Measurements from ENCODE around the gene DIPK1C.
"Not testable (repeated sequence)": the region's sequence is repeated elsewhere in the genome, so short reads cannot be mapped to it uniquely, and the experiment has no call there.

Gene DIPK1C

DNA sequence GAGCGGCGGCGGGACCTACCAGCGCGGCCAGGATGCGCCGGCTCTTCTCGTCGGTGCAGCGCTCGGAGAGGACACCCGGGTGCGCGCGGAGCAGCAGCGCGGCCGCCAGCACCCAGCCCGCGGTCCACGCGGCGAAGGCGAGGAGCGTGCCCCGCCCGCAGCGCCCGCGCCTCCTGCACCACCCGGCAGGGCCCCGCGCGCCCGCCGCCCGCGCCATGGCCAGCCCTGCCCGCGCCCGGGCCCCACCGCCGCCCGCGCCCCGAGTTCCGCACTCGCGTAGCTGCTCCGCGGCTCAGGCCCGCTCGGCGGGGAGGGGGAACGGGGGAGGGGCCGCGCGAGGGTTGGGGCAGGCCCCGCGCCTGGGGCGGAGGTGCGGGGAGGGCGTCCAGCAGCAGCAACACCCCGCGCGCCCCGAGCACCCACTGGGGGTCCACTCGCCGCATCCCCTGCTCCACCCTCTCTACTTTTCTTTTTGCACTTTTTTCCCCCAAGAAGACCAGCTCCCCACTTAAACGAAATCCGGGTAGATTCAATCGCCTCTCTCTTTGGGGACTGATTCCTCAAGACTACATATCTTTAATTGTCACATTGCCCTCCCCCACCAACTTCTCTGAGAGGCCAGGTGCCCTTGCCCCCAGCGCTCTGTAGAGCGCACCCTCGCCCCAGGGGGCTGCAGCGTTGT, at the start of gene DIPK1C:
TSS of gene DIPK1C (minus strand) at position 266 of the 682 bp plus-strand sequence. CDS start at position 217, 49 bp downstream.
- DNase-seq = no peak

GRCh38 chr18:74506448-74507084, 49.5 kb upstream of the DIPK1C start:
- no peak for DNase-seq

DNA sequence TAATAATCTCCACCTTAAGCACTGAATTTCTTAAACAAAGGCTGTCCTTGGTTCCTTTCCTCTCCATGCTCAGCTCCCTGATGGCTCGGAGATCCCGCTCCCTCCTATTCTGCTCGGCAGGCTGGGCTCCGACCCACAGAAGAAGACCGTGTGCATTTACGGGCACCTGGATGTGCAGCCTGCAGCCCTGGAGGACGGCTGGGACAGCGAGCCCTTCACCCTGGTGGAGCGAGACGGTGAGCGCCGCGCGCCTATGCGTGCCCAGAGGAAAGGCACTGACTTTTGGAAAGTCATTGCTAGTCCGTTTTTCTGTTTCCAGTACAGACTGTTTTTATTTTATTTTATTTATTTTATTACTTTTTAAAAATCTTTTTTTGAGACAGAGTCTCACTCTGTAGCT, 48.7 kb upstream of the DIPK1C start:
- DNase-seq = no peak

- no peak for DNase-seq
These were observed 46.0 kb upstream of the DIPK1C start for GRCh38 chr18:74503137-74503536.

- DNase-seq = no peak
These were observed 44.3 kb upstream of the DIPK1C start for GRCh38 chr18:74501386-74501785.

DNA sequence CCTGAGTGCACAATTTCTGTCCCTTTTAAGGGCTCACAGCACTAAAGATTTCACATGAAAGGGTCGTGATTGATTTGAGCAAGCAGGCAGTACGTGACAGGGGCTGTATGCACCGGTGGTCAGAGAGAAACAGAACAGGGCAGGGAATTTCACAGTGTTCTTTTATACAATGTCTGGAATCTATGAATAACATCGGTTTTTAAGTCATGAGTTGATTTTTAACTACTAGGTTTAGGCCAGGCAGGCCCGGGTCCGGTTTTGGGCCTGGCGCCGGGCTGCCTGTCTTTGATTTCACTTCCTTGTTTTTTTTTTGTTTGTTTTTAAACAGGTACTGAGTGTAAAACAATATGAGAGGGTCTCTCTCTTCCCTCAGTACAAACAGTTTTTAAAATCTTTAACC, 43.7 kb upstream of the DIPK1C start:
- DNase-seq = not testable (repeated sequence)

DNA sequence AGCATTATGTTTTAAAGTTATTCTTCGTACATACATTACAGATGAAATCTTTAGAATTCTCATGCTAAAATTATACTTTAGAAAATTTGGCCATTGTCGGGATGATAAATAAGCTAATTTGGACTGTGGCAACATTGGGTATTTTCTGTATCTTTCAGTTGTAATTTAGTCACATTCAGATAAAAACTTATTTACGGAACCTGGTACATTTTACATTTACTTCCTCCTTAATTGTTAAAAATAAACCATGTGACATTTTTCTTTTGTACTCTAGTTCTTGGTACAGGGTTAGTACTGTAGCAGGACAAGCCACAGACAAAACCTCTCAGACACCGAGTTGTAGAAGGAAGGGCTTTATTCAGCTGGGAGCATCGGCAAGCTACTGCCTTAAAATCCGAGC, 43.3 kb upstream of the DIPK1C start:
- DNase-seq = no peak

DNA sequence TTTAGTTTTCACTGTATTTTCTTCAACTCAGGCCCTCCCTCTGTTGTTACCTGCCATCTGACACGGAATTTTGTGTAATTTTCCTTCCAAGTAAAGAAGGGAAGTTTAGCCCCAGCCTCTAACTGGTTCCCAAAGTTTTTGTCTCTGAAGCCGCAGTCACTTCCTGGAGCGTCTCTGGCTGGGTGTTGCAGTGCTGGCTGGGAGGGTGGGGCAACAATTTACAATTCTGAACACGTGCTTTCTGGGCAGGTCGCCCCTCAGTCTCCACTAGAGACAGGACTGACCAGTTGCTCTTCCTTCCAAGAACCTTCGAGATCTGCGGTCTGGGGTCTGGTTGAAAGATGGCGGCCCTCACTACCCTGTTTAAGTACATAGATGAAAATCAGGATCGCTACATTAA, 42.5 kb upstream of the DIPK1C start:
- DNase-seq = peak; percentile 65

DNA sequence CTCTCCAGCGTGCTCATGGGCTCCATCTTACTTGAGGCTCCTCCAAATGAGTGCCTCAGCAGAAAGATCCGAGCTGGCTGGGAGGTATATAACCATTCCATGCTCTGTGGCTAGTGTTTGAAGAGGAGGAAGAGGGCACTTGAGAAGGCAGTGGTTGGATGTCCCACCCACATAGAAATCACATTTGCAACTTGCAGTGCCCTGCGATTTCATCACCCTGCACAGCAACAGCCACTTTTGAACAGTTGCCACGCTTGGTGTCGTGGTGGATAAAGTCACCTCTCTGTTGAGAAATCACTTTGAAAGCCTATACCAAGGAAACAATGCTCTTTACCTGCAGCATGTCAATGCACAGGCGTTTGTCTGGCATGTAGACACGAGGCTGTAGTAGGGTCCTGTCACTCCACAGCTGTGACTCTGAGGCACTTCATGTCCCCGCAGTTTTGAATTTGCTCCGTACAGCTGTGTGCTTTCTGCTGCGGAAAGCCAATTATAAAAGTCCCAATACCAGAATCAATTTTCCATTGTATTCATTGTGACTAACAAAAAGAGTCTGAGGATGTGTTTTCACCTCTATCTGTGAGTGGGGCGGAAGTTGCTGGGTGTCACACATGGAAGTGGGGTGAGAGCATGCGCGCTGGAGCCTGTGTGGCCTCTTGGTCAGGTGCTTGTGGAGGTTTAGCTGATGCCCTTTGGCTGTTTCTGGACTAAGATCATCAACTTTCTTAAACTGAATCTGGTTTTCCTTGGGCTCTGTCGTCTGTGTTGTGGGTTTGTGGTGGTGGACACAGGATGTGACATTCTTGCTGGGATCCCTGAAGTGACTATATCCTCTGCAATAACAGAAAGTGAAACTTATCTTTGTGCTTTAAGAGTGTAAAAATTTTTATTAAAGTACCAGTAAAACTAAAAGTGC, 41.9 kb upstream of the DIPK1C start:
- peak; percentile 65 for DNase-seq

DNA sequence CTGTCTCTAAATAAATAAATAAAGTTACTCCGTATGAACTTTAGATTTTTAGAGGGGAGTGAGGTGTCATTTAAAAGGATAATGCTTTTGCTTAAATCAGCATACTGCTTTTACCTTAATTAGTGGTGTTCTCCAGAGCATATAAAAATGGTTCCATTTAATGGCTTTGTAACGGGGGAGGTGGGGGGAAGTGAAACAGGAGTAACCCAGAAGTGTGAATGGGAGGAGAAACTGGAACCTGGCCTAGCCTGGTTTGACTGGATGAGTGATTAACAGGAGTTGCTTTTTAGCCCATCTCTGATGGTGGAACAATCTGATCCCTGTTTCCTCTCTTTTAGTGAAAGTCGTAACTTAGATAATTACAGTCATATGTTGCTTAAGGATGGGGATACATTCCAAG, 40.7 kb upstream of the DIPK1C start:
- DNase-seq = no peak

DNA sequence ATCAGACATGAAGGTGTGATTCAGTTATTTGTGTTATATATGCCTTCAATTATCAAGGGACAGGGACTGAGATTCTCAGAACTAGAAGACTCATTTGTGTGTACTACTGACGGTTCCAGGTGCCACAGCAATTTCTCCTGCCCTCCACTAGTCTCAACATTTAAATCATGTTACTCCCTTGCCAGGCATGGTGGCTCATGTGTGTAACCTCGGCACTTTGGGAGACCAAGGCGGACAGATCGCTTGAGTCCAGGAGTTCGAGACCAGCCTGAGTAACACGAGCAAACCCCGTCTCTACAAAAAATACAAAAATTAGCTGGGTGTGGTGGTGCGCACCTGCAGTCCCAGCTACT, 40.2 kb upstream of the DIPK1C start:
- no peak for DNase-seq

- DNase-seq = peak; percentile 17
These were observed 39.6 kb upstream of the DIPK1C start for GRCh38 chr18:74496508-74497323.

DNA sequence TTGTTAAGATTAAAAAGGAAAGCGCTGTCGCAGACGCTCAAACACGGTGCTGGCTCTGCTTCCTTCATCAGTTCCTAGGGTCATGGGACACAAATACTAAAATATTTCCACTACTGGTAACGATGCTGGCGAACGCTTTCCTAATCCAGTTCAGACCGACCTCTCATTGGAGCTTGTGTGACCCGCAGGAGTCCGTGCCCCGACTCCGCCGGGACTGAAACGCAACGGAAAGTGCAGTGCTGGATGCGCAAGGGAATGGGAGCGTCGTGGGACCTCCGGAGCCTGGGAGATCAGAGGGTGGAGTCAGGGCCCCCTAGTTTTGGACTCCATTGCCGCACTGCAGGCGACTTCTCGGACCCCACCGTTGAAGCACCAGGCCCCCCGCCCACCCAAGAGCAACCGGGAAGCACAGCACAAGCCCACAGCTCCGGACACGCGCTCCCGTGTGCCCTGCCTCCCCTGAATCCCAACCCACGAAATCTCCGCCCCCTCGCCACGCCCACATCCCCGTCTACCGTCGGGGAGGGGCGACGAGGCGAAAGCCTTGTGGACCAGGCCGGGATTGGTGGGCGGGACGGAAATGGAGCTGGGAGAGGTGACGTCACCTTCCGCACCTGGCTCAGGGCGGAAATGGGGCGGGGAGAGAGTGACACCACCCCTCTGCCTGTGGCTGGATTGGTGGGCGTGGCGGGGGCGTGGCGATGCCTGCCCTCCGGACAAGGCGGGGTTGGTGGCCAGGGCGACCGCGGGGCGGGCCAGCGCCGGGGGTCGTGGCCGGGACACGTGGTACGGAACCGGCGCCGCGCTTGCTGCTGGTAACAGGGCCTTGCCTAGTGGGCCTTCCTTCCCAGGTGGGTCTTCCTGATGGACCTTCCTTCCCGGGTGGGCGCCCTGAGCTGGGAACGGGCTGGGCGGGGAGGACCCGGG, 38.7 kb upstream of the DIPK1C start, which contains the start of gene CNDP2:
TSS of gene CNDP2 (plus strand) at position 783 of the 927 bp plus-strand sequence. CDS start 3,611 bp downstream, outside the sequence.
- peak; percentile 96 for DNase-seq

DNA sequence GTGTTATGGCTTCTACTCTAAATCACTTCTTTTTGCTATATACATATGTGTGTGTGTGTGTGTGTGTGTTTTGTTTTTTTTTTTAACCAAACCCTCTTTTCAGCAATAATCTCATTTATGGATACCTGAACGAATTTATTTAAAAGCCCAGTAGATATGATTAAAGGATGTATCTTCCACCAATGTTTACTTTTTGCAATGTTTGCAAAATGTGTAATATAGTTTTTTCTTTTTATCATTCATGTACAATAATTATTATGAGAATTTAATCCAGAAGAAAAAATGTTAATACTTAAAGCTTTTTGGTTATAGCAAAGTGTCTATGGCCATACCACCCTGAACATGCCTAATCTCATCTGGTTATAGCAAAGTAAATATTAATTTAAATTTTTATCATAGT, 37.4 kb upstream of the DIPK1C start:
- DNase-seq = no peak

DNA sequence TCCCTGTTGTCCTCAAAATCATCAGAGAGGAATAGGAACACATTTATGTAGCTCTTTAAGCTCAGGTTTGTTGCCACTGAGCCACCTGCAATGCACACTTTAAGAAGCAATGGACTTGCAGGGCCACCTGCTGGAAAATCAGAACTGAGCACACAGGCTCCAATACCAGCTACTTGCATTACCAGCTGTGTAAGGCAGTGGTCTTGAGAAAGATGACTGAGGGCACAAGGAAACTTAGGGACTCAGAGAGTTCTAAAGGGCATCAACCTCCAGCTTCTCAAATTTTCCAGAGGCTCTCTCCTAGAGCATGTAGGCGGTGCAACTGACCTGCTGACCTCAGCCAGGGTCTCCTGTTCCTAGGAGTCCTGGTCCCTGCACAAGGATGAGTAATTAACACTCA, 36.6 kb upstream of the DIPK1C start:
- DNase-seq = peak; percentile 5

DNA sequence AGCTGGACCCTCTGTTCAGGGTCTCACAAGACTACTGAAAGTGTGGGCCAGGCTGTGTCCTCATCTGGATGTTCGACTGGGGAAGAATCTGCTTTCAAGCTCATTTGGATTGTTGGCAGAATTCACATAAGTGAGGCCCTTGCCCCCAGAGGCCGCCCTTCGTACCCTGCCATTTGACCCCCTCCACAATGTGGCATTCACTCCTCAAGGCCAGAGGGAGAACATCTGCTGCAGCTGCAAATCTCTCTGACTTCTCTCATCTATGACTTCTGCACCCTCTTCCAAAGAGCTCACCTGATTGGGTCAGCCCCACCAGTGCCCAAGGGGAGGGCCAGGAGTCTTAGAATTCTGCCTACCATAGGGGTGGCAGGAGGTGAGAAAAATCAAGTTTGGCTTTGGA, 35.2 kb upstream of the DIPK1C start:
- DNase-seq = no peak

DNA sequence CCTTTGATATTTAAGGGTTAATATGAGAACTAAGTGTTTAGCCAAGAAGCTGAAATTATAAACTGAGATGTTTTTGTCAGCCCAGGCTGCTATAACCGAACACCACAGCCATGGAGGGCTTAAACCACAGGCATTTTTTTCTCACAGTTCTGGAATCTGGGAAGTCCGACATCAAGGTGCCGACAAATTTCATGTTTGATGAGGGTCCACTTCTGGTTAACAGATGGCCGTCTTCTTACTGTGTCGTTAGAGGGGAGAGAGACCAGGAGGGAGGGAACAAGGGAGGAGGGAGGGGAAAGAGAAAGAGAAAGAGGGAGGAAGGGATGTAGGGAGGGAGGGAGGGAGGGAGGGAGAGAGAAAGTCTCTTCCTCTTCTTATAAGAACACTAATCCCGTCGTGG, 32.6 kb upstream of the DIPK1C start:
- no peak for DNase-seq

DNA sequence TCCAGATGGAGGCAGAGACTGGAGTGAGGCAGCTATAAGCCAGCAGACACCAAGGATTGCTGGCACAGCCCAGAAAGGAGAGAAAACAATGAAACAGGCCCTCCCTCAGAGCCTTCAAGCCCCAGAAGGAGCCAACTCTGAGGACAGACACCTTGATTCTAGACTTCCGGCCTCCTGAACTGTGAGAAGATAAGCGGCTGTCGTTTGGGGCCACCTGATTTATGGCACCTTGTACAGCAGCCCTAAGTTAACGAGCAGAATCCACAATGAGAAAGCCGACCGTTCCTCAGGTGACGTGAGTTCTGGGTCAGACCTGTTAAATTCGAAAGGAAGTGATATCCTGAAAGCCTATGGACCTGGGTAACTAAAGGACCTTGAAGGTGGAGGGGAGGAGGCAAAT, 31.8 kb upstream of the DIPK1C start:
- no peak for DNase-seq

DNA sequence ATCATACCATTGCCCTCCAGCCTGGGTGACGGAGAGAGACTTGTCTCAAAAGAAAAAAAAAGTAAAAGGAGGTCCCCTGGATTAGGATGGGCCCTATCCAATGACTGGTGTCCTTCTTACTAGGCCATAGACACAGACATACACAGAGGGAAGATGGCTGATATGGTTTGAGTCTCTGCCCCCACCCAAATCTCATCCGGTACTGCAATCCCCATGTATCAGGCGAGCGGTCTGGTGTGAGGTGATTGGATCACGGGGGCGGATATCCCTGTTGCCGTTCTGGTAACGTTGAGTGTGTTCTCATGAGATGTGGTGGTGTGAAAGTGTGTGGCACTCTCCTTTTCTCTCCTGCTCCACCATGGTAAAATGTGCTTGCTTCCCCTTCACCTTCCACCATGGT, 31.2 kb upstream of the DIPK1C start:
- DNase-seq = no peak

DNA sequence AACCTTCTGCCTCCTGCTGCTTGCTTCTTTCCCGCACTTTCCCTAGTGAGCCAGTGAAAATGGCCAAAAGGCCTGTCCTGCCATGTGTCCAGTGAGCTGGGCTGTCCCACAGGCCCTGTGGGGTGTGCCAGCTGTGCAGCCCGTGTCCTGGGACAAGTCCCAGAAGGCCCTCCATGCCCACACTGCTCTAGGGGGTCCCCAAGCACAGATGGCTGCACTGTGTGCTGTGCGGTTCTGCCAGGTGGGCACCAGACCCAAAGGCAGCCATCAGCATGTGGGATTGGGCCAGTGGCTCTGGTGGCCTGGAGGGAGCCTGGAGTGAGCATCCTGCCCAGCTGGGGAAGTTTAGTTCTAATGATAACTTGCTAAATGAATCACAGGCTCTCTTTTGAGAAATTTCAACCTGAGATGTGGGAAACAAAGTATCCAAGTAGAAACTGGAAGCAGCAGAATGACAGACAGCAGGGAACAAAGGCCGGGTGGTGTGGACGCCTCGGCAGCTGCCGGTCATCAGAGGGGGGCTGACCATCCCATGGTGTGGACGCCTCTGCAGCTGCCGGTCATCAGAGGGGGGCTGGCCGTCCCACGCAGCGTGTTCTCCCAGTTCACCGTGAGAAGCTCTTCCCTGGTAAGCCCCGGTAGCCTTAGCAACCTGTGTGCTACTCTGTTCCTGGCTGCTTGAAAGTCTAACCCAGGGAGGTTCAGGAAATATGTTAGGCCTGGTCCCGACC, 29.2 kb upstream of the DIPK1C start:
- DNase-seq = no peak

DNA sequence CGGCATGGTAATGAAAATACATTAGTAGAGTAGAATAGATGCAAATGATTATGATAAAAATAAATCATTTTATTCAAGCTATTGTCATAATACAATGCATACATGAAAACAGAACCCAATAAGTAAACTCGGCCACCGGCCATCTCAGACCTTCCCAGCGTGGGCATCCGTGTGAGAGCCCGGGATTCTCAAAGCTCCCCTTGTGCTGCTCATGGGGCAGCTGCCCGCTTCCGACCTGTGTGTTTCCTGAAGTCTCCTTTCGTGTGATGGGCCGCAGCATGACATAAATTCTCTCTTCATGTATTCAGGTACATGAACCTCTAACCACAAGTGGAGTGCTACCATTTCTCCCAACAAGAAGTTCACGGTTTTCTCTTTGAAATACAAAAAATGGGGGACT, 25.6 kb upstream of the DIPK1C start:
- DNase-seq = no peak
